ENCODE results near the gene ANTXR1.

ANTXR1 gene

DNA sequence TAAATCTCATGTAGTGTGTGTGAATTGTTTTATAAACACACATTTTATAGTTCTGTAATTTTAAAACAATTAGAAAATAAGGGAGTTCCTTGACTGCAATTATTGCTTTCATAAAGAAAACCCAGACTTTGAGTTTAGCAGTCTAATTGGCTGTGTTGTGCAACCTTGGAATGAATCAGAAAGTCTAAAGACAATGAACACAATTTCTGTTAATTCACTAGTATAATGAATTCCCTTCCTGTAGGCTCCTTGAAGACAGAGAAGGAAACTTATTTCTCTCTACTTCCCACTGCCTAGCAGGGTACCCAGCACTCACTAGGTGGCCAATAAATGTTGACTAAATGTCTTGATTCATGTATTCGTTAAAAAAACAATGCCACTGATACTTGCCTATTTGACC, 79.9 kb downstream of the ANTXR1 start:
- in situ Hi-C loops (cut with MboI; ENCODE audit: low sequenced_read_pairs), result no loop called here

GRCh38 chr2:69095305-69095704, 82.3 kb downstream of the ANTXR1 start:
- in situ Hi-C loops (cut with MboI; ENCODE audit: low sequenced_read_pairs), result no loop called here

DNA sequence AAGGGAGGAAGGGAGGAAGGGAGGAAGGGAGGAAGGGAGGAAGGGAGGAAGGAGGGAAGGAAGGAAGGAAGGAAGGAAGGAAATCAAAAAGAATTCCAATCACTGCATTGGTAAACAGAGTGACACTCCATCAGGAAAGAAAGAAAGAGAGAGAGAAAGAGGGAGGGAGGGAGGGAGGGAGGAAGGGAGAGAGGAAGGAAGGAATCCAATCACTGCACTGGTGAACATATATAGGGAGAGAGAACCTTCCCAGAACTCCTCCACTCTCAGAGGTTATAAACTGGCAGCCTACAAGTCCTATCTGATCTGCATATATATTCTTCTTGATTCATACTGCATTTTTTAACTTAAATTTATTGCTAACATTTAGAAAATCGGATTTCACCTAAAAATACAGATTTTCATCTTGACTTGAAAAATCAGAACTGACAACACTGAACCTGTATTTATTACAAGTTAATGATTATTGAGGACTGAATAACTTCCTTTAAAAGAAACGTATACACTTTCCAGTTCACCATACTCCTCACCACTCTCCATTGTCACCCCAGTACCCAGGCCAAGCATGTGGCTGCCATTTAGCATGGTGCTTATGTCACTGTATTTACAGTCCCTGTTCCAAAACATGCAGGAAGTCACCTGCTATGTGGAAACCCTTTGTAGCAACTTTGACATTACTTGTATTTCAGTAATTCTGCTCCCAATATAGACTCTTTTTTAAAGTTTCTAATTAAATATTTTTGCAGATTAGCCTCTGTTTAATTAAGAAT, 83.5 kb downstream of the ANTXR1 start:
- in situ Hi-C loops (cut with MboI; ENCODE audit: low sequenced_read_pairs), result no loop called here

- in situ Hi-C loops (cut with MboI; ENCODE audit: low sequenced_read_pairs), result no loop called here
Measured at GRCh38 chr2:69097148-69097610, 84.2 kb downstream of the ANTXR1 start.

DNA sequence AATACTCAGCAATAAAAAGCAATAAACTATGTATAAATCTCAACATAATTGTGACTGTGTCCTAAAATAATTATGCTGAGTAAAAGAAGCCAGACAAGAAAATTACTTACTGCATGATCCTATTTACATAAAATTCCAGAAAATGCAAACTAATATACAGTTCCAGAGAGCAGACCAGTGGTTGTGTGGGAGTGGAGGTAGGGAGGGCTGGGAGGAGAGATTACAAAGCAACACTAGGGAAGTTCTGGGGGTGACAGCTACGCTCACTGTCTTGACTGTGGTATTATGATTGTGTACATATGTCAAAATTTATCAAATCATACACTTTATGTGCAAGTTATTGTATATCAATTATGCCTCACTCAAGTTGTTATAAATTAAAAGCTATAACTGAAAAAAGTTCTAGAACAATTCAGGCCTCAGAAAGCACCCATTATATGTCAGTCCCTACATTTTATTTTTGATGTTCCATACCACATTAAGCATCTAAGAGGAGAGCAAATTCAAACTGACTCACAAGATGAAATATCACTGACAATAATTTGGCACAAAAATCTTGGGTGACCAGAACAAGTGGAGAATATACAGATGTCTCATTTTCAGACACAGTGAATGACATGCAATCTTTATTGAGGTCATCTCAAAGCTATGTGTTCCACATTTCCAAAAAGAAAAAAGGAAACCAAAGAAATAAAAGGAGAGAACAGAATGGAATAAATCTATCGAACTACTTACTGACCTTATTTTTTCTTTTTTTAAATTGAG, 85.1 kb downstream of the ANTXR1 start:
- in situ Hi-C loops (cut with MboI; ENCODE audit: low sequenced_read_pairs), result no loop called here

DNA sequence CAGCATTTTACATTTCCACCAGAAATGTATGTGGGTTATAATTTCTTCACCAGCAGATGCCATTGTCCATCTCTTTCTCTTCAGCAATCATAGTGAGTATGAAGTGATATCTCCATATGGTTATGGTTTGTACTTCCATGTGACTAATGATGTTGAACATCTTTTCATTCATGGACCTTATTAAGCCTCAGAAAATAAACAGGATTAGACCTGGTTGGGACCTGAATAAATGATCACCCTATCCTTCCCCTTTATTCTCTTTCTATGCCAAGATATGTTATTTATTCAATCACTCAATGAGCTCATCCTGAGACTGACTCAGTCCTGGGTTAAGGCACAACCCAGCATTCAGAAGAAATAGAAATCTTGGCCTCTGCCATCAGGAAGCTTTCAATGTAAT, 86.6 kb downstream of the ANTXR1 start:
- in situ Hi-C loops (cut with MboI; ENCODE audit: low sequenced_read_pairs), result no loop called here

DNA sequence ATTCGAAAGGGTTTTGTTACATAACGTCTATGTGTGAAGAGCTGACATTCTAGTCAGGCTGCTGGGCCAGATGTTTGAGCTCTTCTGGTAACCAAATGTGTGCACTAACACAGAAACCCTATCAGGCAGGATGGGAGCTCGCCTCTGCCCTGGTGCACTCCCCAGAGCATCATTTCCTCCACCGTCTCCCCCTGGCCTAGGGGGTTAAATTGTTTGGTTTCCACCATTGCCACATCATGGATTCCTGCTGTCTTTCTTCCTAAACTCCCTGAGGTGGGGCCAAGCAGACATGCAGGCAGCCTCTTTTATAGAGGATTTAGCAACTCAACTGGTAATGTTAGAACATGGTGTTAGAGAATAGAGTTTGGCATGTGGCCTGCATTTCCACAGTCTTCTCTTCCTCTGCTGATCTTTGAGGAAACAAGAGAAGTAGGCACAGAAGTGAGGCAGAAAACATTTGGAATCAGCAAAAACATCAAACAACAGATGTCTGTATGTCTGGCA, 87.3 kb downstream of the ANTXR1 start:
- in situ Hi-C loops (cut with MboI; ENCODE audit: low sequenced_read_pairs), result no loop called here

- in situ Hi-C loops (cut with MboI; ENCODE audit: low sequenced_read_pairs), result no loop called here
Measured at GRCh38 chr2:69102041-69102593, 89.1 kb downstream of the ANTXR1 start.

- in situ Hi-C loops (cut with MboI; ENCODE audit: low sequenced_read_pairs), result no loop called here
Measured at GRCh38 chr2:69103419-69103818, 90.4 kb downstream of the ANTXR1 start.

- in situ Hi-C loops (cut with MboI; ENCODE audit: low sequenced_read_pairs), result no loop called here
Measured at GRCh38 chr2:69104261-69104660, 91.3 kb downstream of the ANTXR1 start.

GRCh38 chr2:69109255-69109654, 96.3 kb downstream of the ANTXR1 start:
- in situ Hi-C loops (cut with MboI; ENCODE audit: low sequenced_read_pairs), result no loop called here

DNA sequence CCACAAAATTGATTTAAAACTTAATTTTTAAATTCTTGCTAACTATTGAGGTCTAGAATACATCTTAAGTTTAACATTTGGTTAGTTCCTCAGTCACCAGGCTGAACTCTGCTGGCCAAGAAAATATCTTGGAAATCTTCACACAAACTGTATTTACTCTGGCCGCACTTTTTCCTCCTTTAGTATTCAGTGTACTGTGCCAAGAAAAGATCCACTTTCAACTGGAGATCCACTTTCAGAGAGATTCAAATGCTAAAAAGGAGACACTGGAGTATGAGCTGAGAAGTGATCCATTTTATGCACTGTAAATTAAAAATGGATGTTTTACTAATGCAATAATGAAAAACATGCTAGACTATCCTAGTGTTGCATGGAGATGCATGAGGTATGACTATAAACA, 98.1 kb downstream of the ANTXR1 start:
- in situ Hi-C loops (cut with MboI; ENCODE audit: low sequenced_read_pairs), result no loop called here

DNA sequence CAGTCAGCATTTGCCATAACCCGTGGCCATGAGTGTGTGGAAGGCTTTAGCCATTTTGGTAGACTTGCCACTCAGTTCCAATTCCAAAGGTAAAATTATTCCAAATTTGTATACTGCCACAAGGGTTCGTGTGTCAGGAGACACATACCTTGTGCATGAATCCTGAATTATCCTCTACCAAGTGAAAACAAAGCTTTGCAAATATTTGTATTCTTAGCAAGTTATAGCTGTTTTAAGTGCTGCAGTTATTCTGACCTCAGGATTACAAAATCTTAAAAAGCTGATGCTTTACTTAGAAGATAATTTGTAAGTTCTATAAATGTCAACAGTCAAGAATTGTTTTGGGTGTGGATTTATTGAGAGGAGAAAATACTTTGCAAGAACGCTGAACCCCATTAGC, 100.6 kb downstream of the ANTXR1 start:
- in situ Hi-C loops (cut with MboI; ENCODE audit: low sequenced_read_pairs), result no loop called here

GRCh38 chr2:69114534-69114933, 101.6 kb downstream of the ANTXR1 start:
- in situ Hi-C loops (cut with MboI; ENCODE audit: low sequenced_read_pairs), result no loop called here

DNA sequence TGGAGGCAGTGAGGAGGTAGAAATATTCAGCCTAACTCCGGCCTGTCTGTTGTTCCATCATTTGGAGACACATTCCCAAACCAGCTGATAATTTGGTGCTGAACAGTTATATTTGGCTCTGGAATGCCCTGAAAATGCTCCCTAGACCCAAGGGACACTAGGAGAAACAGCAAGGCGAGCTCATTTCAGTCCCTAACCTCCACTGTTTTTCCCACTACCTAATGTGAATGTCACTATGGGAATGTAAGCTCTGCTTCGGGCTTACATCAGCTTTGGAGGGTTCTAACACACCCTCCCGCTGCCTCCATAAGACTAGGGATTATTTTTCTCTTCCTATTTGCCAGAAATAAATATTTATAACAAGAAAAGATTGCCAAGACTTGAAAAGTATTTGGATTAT, 103.5 kb downstream of the ANTXR1 start:
- in situ Hi-C loops (cut with MboI; ENCODE audit: low sequenced_read_pairs), result no loop called here

- in situ Hi-C loops (cut with MboI; ENCODE audit: low sequenced_read_pairs), result no loop called here
Measured at GRCh38 chr2:69118609-69119008, 105.6 kb downstream of the ANTXR1 start.

DNA sequence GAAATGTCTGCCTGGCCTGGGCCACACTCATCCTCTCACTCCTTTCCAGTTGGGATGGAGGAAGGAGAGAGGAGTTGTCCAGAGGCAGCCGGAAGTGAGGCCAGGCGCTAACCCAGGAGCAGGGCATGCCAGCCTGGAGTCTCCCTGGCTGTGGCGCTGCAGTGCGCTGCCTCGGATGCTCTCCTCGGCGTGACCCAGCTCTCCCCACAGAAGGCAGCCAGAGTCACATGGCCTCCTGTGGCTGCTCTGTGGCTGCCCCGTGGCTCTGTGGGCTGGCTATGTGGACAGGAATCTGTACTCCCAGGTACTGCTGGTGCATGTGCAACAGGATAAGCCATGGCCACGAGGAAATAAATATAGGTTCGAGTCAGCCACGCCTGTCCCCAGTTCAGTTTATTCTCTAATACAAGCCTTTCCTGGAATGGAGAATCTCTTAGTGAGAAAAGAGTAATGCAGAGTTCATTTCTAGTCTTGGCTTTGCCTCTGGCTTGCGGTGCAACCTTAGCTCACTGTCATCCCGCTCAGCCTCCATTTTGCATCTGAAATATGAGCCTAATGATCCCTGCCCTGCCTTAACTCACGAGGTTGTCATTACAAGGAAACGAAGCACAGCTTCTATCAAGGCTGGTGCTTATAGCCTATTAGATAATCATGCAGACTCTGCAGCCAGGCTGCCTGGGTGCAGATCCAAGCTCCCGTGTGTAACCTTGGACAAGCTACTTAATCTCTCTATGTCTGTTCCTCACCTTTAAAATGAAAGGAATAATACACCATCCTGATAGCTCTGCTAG, 106.3 kb downstream of the ANTXR1 start:
- in situ Hi-C loops (cut with MboI; ENCODE audit: low sequenced_read_pairs), result no loop called here

GRCh38 chr2:69122271-69122670, 109.3 kb downstream of the ANTXR1 start:
- in situ Hi-C loops (cut with MboI; ENCODE audit: low sequenced_read_pairs), result no loop called here

GRCh38 chr2:69123182-69123581, 110.2 kb downstream of the ANTXR1 start:
- in situ Hi-C loops (cut with MboI; ENCODE audit: low sequenced_read_pairs), result no loop called here

DNA sequence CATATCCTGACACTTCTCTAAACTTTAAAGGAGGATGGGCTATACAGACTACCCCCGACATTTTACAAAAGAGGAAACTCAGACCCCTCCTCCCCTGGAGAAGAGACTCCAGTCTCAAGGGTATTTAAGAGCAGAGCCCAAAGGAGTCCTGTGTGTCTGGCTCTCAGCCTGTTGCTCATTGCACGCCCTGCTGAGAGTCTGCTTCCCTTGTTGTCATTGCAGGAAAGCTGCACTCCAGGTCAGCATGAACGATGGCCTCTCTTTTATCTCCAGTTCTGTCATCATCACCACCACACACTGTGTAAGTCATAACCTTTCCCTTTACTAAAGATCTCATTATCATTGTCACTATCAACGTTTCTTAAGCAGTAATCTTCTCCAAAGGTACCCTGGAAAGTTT, 111.4 kb downstream of the ANTXR1 start:
- in situ Hi-C loops (cut with MboI; ENCODE audit: low sequenced_read_pairs), result no loop called here

GRCh38 chr2:69125816-69126215, 112.8 kb downstream of the ANTXR1 start:
- in situ Hi-C loops (cut with MboI; ENCODE audit: low sequenced_read_pairs), result no loop called here
